Liver (tissue), 3 donors: ENCODE data around the gene CAPN10.

Experiments used
- EGR1 ChIP-seq, 2 donors: IDR thresholded peaks; 2 replicates each; pipeline ENCODE4 v1.6.1; 2016 to 2018; ENCODE audit warnings: antibody characterized with exemption in 2 of 2, low read depth in 2 of 2
- FOXA1 ChIP-seq: IDR thresholded peaks from 2 replicates; pipeline ENCODE4 v1.6.1; 2016; ENCODE audit warnings: antibody characterized with exemption
- GABPA ChIP-seq, 2 donors: IDR thresholded peaks in 1 of 2; conservative IDR thresholded peaks in 1 of 2; 2 replicates each; pipeline ENCODE4 v1.6.1; 2016; ENCODE audit warnings: antibody characterized with exemption in 2 of 2, mild to moderate bottlenecking in 1 of 2, moderate library complexity in 1 of 2
- HNF4A ChIP-seq, 2 donors: conservative IDR thresholded peaks; 2 replicates each; pipeline ENCODE4 v1.6.1; 2016; ENCODE audit warnings: antibody characterized with exemption in 2 of 2, mild to moderate bottlenecking in 2 of 2
- JUND ChIP-seq, 2 donors: IDR thresholded peaks; 2 replicates each; pipeline ENCODE4 v1.6.1; 2016; ENCODE audit warnings: antibody characterized with exemption in 2 of 2
- MAX ChIP-seq: IDR thresholded peaks from 2 replicates; pipeline ENCODE4 v1.6.1; 2016; ENCODE audit warnings: antibody characterized with exemption
- RAD21 ChIP-seq, 2 donors: IDR thresholded peaks; 2 replicates each; pipeline ENCODE4 v1.6.1; 2016; ENCODE audit warnings: antibody characterized with exemption in 2 of 2, mild to moderate bottlenecking in 2 of 2
- REST ChIP-seq: IDR thresholded peaks from 2 replicates; pipeline ENCODE4 v1.6.1; 2016; ENCODE audit warnings: antibody characterized with exemption, mild to moderate bottlenecking
- SP1 ChIP-seq: IDR thresholded peaks from 2 replicates; pipeline ENCODE4 v1.6.1; 2018; ENCODE audit warnings: antibody characterized with exemption, mild to moderate bottlenecking
- TAF1 ChIP-seq: conservative IDR thresholded peaks from 2 replicates; pipeline ENCODE4 v1.6.1; 2016; ENCODE audit warnings: antibody characterized with exemption, mild to moderate bottlenecking
- YY1 ChIP-seq: IDR thresholded peaks from 2 replicates; pipeline ENCODE4 v1.6.1; 2016; ENCODE audit warnings: antibody characterized with exemption, mild to moderate bottlenecking
- TF ChIP-seq, protein P1 (sequence below): fragments of 150-350 bp; IDR thresholded peaks from 2 replicates; pipeline ENCODE4 v1.5.1; 2017; ENCODE audit warnings: improper control_type of control experiment, low read depth, low read length; ENCODE audit not compliant: missing input control
- TF ChIP-seq, protein P2 (sequence below): IDR thresholded peaks from 2 replicates; pipeline ENCODE4 v1.6.1; 2016; ENCODE audit warnings: antibody characterized with exemption
- donor health status: healthy.
- donor health status: healthy.

DNA sequence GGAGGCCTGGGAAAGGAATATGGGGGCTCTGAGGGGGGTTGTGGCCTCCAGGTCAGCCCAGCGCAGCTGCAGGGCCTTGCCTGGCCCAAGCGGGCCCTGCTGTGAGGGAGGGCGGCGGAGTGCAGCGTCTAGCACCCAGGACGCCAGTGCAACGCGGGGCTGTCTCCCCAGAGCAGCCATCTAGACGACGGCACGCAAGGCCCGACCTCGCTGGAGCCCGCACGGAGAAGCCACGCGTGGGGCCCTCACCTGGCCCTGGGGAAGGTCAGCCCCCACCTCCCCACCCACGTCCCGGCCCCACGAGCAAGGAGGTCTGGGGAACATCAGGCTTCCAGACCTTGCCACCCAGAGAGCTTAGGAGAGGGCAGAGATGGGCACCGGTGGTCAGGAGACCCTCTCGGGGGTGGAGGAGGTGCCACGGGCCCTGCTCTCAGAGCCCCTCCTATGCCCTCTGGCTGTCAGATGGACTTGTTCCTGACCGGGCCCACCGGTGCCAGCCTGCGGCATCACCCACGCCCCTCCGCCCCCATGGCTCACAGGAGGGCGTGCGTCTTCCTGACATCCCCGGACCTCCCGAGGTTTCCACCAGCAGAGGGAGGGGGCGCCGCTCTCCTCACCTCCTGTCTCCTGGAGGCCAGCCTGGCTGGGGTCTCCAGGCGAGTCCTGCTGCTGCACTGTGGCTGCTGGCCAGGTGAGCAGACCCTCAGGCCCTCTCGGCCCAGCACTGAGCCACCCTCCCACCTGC is 55.7 kb downstream of the CAPN10 start:
- TF ChIP-seq RAD21 (IDR thresholded peaks at IDR 0.05) (no peak), EGR1 (IDR thresholded peaks at IDR 0.05; ENCODE audit: low read depth in 2 of 2) (no peak), REST (no peak), MAX (no peak), HNF4A (conservative IDR thresholded peaks at IDR 0.05) (no peak), YY1 (no peak), JUND (IDR thresholded peaks at IDR 0.05) (no peak), GABPA (IDR thresholded peaks at IDR 0.05 in 1 of 2, conservative IDR thresholded peaks at IDR 0.05 in 1 of 2) (no peak), SP1 (no peak), TAF1 (no peak), FOXA1 (no peak)
- TF ChIP-seq, protein P1, sequence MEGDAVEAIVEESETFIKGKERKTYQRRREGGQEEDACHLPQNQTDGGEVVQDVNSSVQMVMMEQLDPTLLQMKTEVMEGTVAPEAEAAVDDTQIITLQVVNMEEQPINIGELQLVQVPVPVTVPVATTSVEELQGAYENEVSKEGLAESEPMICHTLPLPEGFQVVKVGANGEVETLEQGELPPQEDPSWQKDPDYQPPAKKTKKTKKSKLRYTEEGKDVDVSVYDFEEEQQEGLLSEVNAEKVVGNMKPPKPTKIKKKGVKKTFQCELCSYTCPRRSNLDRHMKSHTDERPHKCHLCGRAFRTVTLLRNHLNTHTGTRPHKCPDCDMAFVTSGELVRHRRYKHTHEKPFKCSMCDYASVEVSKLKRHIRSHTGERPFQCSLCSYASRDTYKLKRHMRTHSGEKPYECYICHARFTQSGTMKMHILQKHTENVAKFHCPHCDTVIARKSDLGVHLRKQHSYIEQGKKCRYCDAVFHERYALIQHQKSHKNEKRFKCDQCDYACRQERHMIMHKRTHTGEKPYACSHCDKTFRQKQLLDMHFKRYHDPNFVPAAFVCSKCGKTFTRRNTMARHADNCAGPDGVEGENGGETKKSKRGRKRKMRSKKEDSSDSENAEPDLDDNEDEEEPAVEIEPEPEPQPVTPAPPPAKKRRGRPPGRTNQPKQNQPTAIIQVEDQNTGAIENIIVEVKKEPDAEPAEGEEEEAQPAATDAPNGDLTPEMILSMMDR: no peak
- TF ChIP-seq, protein P2, sequence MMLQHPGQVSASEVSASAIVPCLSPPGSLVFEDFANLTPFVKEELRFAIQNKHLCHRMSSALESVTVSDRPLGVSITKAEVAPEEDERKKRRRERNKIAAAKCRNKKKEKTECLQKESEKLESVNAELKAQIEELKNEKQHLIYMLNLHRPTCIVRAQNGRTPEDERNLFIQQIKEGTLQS: no peak
